Measurements from ENCODE around the gene CNN2. TPM values are rescaled to one million over a fixed set of nuclear protein-coding genes. Genes with fewer than 3 reads are reported as not detected.

The CNN2 gene
- total RNA-seq, 2 donors from 2014 or later = 30.7 to 42.5 TPM

GRCh38 chr19:1012334-1012733 is 14.1 kb upstream of the CNN2 start:
- intact Hi-C loops (cut with DNase I) = no loop called here
- 93 to 94% methylated on average over 5 to 11 of the region's 18 CpGs for WGBS, 2 donors
- Histone ChIP-seq H3K27ac (no peak overlapping the region), H3K4me3 (no peak overlapping the region), H3K27me3 (no peaks in the 10 kb centered on the region), H3K4me1 (peaks cover 25% of the 10 kb centered on the region), H3K36me3 (replicated peaks in 1 of 2; ENCODE audit: insufficient read depth in 1 of 2, low read depth in 2 of 2) (peaks cover 5 to 22% of the 10 kb centered on the region in 2 donors), H3K9me3 (no peaks in the 10 kb centered on the region)
- DNase-seq = no peak
- no peak for ATAC-seq
- TF ChIP-seq CTCF (IDR thresholded peaks at IDR 0.05) (no peak), POLR2A (IDR thresholded peaks at IDR 0.05) (no peak)

GRCh38 chr19:1013218-1013617 is 13.2 kb upstream of the CNN2 start:
- Histone ChIP-seq H3K27me3 (no peaks in the 10 kb centered on the region), H3K36me3 (replicated peaks in 1 of 2; ENCODE audit: insufficient read depth in 1 of 2, low read depth in 2 of 2) (peaks cover 5 to 22% of the 10 kb centered on the region in 2 donors), H3K4me3 (no peak overlapping the region), H3K4me1 (peaks cover 34% of the 10 kb centered on the region), H3K9me3 (no peaks in the 10 kb centered on the region), H3K27ac (no peak overlapping the region)
- no peak for TF ChIP-seq POLR2A (IDR thresholded peaks at IDR 0.05)
- no peak for TF ChIP-seq CTCF (IDR thresholded peaks at IDR 0.05)
- WGBS, 2 donors = 93% methylated on average over 4 of the region's 10 CpGs; no CpG with 5 or more reads in 1 of the 2 donors
- ATAC-seq = no peak
- intact Hi-C loops (cut with DNase I) = no loop called here
- no peak for DNase-seq

GRCh38 chr19:1014161-1015060 is 12.0 kb upstream of the CNN2 start:
- ATAC-seq = no peak
- no peaks in the 10 kb centered on the region for H3K9me3 ChIP-seq
- no peak overlapping the region for H3K27ac ChIP-seq
- TF ChIP-seq CTCF (IDR thresholded peaks at IDR 0.05) (no peak), POLR2A (IDR thresholded peaks at IDR 0.05) (no peak)
- H3K4me3 ChIP-seq = no peak overlapping the region
- peaks cover 45% of the 10 kb centered on the region for H3K4me1 ChIP-seq
- DNase-seq = no peak
- peaks cover 5 to 22% of the 10 kb centered on the region in 2 donors for H3K36me3 ChIP-seq (replicated peaks in 1 of 2; ENCODE audit: insufficient read depth in 1 of 2, low read depth in 2 of 2)
- 93 to 95% methylated on average over 33 of the region's 49 CpGs for WGBS, 2 donors
- intact Hi-C loops (cut with DNase I) = no loop called here
- no peaks in the 10 kb centered on the region for H3K27me3 ChIP-seq

- peaks cover 3 to 19% of the 10 kb centered on the region in 2 donors for H3K36me3 ChIP-seq (replicated peaks in 1 of 2; ENCODE audit: insufficient read depth in 1 of 2, low read depth in 2 of 2)
- TF ChIP-seq POLR2A (IDR thresholded peaks at IDR 0.05) (no peak), CTCF (IDR thresholded peaks at IDR 0.05) (no peak)
- intact Hi-C loops (cut with DNase I) = no loop called here
- WGBS, 2 donors = 79 to 83% methylated on average over 7 to 28 of the region's 29 CpGs
- ATAC-seq (no peak), DNase-seq (no peak)
- H3K4me1 ChIP-seq = peaks cover 54% of the 10 kb centered on the region
- no peak overlapping the region for H3K27ac ChIP-seq
- no peaks in the 10 kb centered on the region for H3K9me3 ChIP-seq
- no peak overlapping the region for H3K4me3 ChIP-seq
- H3K27me3 ChIP-seq = no peaks in the 10 kb centered on the region
These were observed 11.2 kb upstream of the CNN2 start for GRCh38 chr19:1015061-1015781.

All from body of pancreas (tissue), 4 donors.